Stimulated activated CD4-positive, alpha-beta T cell treated with anti-CD3 and anti-CD28 coated beads, TNF-alpha, amount 100 ng/mL, for 4 hours (primary cell): ENCODE results near the gene GTF3A.
"Not testable (repeated sequence)": the region's sequence is repeated elsewhere in the genome, so short reads cannot be mapped to it uniquely, and the experiment has no call there.

ENCODE experiments used
- DNase-seq, 3 experiments: peaks; one replicate each; pipeline ENCODE4 v3.0.0-alpha.2; 2020; ENCODE audit warnings: low read depth in 3 of 3

The GTF3A gene

GRCh38 chr13:27424246-27425157 is at the start of gene GTF3A:
TSS of gene GTF3A (plus strand) at chr13:27424619.
- DNase-seq, result peak; percentile 80 to 82 (median 80)

GRCh38 chr13:27374650-27375049 is 49.8 kb upstream of the GTF3A start:
- peak in 2 of 3 experiments; percentile 12 to 23 for DNase-seq

GRCh38 chr13:27375686-27376326 is 48.6 kb upstream of the GTF3A start:
- peak; percentile 15 to 29 (median 16) for DNase-seq

GRCh38 chr13:27379126-27379525 is 45.3 kb upstream of the GTF3A start:
- no peak for DNase-seq

- DNase-seq, result peak; percentile 11 to 22 (median 13)
These were observed 44.5 kb upstream of the GTF3A start for GRCh38 chr13:27379694-27380641.

- DNase-seq, result no peak
These were observed 42.8 kb upstream of the GTF3A start for GRCh38 chr13:27381601-27382000.

- DNase-seq, result no peak
These were observed 41.1 kb upstream of the GTF3A start for GRCh38 chr13:27383104-27383921.

GRCh38 chr13:27384285-27384684 is 40.1 kb upstream of the GTF3A start:
- DNase-seq, result no peak

GRCh38 chr13:27388241-27388640 is 36.2 kb upstream of the GTF3A start:
- DNase-seq, result no peak

GRCh38 chr13:27389891-27390290 is 34.5 kb upstream of the GTF3A start:
- no peak for DNase-seq

GRCh38 chr13:27391471-27391870 is 32.9 kb upstream of the GTF3A start:
- no peak for DNase-seq

- DNase-seq, result no peak
These were observed 31.3 kb upstream of the GTF3A start for GRCh38 chr13:27393101-27393500.

GRCh38 chr13:27395007-27395510 is 29.4 kb upstream of the GTF3A start:
- DNase-seq, result no peak

GRCh38 chr13:27396252-27396846 is 28.1 kb upstream of the GTF3A start:
- DNase-seq, result no peak

- no peak for DNase-seq
These were observed 26.1 kb upstream of the GTF3A start for GRCh38 chr13:27398360-27398759.

- DNase-seq, result not testable (repeated sequence)
These were observed 24.0 kb upstream of the GTF3A start for GRCh38 chr13:27400405-27400804.

GRCh38 chr13:27401210-27401609 is 23.2 kb upstream of the GTF3A start:
- DNase-seq, result no peak

- DNase-seq, result no peak
These were observed 21.2 kb upstream of the GTF3A start for GRCh38 chr13:27403203-27403678.

GRCh38 chr13:27403727-27404385 is 20.6 kb upstream of the GTF3A start:
- no peak for DNase-seq

- no peak for DNase-seq
These were observed 19.7 kb upstream of the GTF3A start for GRCh38 chr13:27404680-27405079.
